IPS-15b (cell line): Measurements from ENCODE around the gene MED31.
"Not testable (repeated sequence)": the region's sequence is repeated elsewhere in the genome, so short reads cannot be mapped to it uniquely, and the experiment has no call there.

Source experiments
- H3K27me3 ChIP-seq: one replicate; pipeline ENCODE4 v1.6.1; 2013; ENCODE audit warnings: low read length; ENCODE audit not compliant: control insufficient read depth, insufficient read depth
- H3K36me3 ChIP-seq: one replicate; pipeline ENCODE4 v1.6.1; 2013; ENCODE audit warnings: low read length; ENCODE audit not compliant: control insufficient read depth, insufficient read depth
- H3K4me1 ChIP-seq: one replicate; pipeline ENCODE4 v1.6.1; 2013; ENCODE audit warnings: mild to moderate bottlenecking, low read length; ENCODE audit not compliant: control insufficient read depth, insufficient read depth
- H3K4me3 ChIP-seq: one replicate; pipeline ENCODE4 v1.5.1; 2013; ENCODE audit warnings: low read depth, low read length
- H3K9ac ChIP-seq: one replicate; pipeline ENCODE4 v1.6.1; 2013; ENCODE audit warnings: low read depth, mild to moderate bottlenecking, low read length
- H3K9me3 ChIP-seq: one replicate; pipeline ENCODE4 v1.6.1; 2013; ENCODE audit warnings: mild to moderate bottlenecking, low read length; ENCODE audit not compliant: control insufficient read depth, insufficient read depth

The MED31 gene

DNA sequence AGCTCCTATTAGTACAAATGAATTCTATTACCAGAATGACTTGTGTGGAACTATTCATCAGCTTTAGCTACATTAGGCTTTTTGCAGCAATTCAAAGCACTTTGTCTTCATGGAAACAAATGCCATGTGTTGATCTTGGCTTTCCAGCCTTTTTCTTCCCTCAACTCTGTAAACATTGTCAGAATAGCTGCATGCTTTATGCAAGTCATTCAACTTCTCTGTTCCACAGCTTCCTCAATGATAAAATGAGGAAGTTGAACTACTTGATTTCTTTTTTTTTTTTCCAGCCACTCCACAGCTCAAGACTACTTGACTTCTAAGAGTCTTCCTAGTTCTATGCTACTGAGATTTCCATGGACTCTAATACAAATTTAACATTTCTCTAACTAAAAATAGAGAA lies 52.0 kb downstream of the MED31 start:
- Histone ChIP-seq H3K4me3 (no peak overlapping the region), H3K9ac (no peak overlapping the region), H3K4me1 (no peaks in the 10 kb centered on the region), H3K9me3 (no peaks in the 10 kb centered on the region), H3K27me3 (no peaks in the 10 kb centered on the region), H3K36me3 (no peaks in the 10 kb centered on the region)

DNA sequence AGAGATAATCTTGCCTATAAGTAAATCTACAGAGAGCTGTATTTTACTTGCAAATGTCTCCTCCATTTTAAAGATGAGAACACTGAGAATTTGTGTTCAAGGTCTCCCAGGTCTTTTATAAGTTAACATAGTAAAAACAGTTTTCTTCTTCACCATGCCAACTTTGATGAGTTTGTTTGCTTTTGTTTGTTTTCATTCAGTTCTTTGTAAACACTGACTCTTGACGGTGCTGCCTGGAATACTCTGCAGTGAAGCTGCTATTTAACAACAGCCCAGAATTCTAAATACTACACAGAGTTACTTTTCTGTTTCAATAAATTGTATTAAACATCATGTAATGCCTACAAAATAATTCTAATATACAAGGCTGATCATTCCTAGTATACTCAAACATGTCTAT lies 53.7 kb downstream of the MED31 start:
- H3K9me3 ChIP-seq: no peaks in the 10 kb centered on the region
- H3K4me1 ChIP-seq: no peaks in the 10 kb centered on the region
- no peak overlapping the region for H3K4me3 ChIP-seq
- H3K27me3 ChIP-seq: no peaks in the 10 kb centered on the region
- no peaks in the 10 kb centered on the region for H3K36me3 ChIP-seq
- H3K9ac ChIP-seq: no peak overlapping the region

DNA sequence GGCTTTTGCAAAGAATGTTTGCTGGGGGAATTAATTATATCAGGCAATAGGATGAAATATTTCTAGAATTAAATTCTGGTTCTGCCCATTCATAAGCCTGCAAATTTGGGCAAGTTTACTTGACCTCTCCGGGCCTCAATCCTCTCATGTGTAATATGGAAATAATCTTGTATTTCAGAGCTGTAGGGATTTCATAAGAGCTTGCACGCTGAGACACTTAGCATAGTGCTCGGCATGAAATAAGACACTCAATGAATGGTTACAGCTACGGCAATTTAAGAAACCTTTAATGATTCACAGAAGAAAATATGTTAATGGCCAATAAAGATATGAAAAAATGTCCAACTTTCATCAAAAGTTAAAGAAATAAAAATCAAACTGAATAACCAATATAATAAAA lies 54.5 kb downstream of the MED31 start:
- Histone ChIP-seq H3K4me3 (no peak overlapping the region), H3K36me3 (peaks cover 1% of the 10 kb centered on the region), H3K4me1 (no peaks in the 10 kb centered on the region), H3K9me3 (no peaks in the 10 kb centered on the region), H3K9ac (no peak overlapping the region), H3K27me3 (no peaks in the 10 kb centered on the region)

DNA sequence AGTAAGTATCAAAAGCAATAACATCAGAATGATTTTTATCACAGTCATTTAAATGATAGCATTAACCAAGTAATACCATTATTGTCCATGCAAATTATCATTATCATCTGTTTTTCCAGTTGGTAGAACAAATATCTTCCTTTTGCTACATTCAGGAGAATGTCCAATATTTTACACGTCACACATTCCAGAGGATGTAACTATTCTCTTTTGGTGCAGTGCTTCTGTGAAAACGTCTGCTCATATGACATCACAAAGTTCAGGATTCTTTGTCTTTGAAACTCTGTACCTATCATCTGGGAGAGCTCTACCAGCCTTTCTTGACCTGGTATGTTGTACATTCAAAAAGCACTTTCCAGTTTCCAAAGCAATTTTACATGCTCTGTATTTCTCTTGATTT lies 54.9 kb downstream of the MED31 start:
- no peaks in the 10 kb centered on the region for H3K9me3 ChIP-seq
- H3K9ac ChIP-seq: no peak overlapping the region
- no peaks in the 10 kb centered on the region for H3K4me1 ChIP-seq
- no peaks in the 10 kb centered on the region for H3K27me3 ChIP-seq
- H3K4me3 ChIP-seq: no peak overlapping the region
- H3K36me3 ChIP-seq: peaks cover 3% of the 10 kb centered on the region

DNA sequence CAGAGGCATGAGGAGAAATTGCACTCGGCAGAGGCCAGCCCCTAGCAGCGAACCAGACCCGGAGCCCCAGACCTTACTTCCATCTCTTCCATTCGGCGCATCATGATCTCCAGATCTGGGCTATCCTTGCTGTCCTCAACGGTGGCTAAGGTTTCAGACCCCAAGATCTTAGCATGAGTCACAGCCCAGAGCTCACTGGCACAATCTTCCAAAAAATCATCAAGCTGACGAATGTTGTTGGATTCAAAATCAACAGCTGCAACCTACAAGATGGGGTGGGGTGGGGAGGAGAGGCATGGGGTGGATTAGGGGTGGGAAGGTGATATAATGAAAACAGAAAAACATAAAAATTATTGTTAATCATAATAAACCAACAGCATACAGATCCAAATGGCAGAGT lies 55.3 kb downstream of the MED31 start:
- H3K36me3 ChIP-seq: peaks cover 3% of the 10 kb centered on the region
- no peak overlapping the region for H3K4me3 ChIP-seq

DNA sequence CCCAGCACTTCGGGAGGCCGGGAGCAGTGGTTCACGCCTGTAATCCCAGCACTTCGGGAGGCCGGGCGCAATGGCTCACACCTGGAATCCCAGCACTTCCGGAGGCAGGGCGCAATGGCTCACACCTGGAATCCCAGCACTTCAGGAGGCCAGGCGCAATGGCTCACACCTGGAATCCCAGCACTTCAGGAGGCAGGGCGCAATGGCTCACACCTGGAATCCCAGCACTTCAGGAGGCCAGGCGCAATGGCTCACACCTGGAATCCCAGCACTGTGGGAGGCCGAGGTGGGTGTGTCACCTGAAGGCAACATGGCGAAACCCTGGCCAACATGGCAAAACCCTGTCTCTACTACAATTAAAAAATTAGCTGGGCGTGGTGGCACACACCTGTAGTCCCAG lies 58.0 kb downstream of the MED31 start:
- H3K27me3 ChIP-seq, H3K36me3 ChIP-seq: not testable (repeated sequence)

More for the DNA sequence above, 55.3 kb downstream of the MED31 start:
- Histone ChIP-seq H3K27me3 (no peaks in the 10 kb centered on the region), H3K9me3 (no peaks in the 10 kb centered on the region), H3K9ac (no peak overlapping the region), H3K4me1 (no peaks in the 10 kb centered on the region)

More for the DNA sequence above, 58.0 kb downstream of the MED31 start:
- not testable (repeated sequence) for H3K9ac ChIP-seq, H3K4me3 ChIP-seq, H3K4me1 ChIP-seq, H3K9me3 ChIP-seq
